GM18909 (cell line): ENCODE results near the gene VPS13D.
"Not testable (repeated sequence)": the region's sequence is repeated elsewhere in the genome, so short reads cannot be mapped to it uniquely, and the experiment has no call there.

Experiments
- ATAC-seq: cut with Tn5 transposase; IDR thresholded peaks from one replicate; pipeline ENCODE4 v1.9.1; 2021; ENCODE audit warnings: mild to moderate bottlenecking; ENCODE audit not compliant: unreplicated experiment, poor library complexity

Gene VPS13D

GRCh38 chr1:12460121-12460520 lies 230.3 kb downstream of the VPS13D start:
- no peak for ATAC-seq

GRCh38 chr1:12460911-12461621 lies 231.2 kb downstream of the VPS13D start:
- ATAC-seq: no peak

DNA sequence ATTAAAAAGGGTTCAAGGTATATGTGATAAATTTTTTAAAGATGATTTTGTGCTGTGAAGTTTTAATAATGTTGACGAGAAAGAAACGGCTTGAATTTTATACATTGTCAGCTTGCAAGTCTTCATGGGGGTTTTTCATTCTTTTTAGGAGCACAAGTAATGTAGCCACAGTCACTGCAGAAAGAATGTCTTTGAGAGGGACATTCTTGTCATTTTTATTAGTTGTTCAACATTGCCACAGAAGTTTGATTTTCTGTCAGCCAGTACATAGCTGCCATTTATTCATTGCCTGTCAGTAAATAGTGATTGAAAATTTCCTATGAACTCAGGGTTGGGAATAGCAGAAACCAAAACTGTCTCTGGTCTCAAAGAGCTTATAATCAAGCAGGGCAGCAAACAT lies 231.9 kb downstream of the VPS13D start:
- ATAC-seq: no peak

DNA sequence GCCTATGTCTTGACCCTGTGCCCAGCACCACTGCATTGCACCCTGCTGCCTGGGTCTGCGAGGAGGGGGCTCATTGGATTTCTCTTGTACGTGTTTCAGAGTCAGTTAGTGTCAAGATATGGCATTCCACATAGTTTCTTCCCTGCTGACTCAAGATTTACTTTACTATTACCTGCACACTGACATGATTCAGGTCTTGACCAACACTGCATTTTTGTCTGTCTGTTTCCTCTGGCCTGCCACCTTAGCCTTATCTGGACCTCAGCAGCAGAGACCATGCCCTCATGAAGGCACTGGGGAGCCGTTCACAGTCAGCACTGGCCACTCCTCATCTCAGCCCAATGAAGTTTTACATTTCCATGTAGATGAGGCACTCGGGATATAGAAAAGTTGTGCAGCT lies 232.8 kb downstream of the VPS13D start:
- no peak for ATAC-seq

DNA sequence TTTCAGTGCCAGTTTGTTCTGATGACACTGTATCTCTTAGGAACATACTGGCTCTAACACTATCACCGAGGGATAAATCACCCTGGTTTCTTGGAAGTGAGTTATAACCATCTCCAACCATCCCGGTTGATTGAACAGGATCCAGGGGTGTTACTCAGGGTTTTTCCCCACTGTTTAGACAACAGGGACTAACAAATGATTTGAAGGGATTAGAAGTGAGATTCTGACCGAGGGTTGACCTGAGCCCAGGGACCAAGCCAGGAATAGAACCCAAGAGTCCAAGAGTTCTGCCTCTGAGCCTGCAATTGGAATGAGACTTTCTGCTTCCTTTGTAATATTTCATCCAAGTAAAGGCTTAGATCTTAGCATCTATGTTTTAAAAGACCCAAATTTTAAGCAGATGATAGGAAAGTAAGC lies 234.2 kb downstream of the VPS13D start:
- no peak for ATAC-seq

- ATAC-seq: no peak
Observed at GRCh38 chr1:12464598-12465056, 234.8 kb downstream of the VPS13D start.

DNA sequence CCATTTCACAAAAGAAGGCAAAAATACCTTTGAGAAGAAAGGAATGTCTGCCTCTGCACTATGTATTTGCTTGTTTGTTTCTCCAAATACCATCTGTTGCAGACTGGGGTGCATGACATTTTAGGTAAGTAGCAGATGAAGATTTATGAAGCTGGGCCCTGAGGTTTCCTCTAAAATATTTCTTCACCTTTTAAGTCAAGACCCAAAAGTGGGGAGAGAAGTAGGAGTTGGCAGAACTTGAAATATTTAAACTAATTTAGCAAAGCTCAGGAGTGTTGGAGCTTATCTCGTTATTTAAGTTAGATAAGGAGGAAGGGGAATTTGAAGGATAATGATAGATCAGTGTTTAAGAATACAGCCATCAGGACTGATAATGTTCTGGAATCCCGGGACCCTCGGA lies 235.3 kb downstream of the VPS13D start:
- no peak for ATAC-seq

- no peak for ATAC-seq
Observed at GRCh38 chr1:12466816-12467215, 237.0 kb downstream of the VPS13D start.

DNA sequence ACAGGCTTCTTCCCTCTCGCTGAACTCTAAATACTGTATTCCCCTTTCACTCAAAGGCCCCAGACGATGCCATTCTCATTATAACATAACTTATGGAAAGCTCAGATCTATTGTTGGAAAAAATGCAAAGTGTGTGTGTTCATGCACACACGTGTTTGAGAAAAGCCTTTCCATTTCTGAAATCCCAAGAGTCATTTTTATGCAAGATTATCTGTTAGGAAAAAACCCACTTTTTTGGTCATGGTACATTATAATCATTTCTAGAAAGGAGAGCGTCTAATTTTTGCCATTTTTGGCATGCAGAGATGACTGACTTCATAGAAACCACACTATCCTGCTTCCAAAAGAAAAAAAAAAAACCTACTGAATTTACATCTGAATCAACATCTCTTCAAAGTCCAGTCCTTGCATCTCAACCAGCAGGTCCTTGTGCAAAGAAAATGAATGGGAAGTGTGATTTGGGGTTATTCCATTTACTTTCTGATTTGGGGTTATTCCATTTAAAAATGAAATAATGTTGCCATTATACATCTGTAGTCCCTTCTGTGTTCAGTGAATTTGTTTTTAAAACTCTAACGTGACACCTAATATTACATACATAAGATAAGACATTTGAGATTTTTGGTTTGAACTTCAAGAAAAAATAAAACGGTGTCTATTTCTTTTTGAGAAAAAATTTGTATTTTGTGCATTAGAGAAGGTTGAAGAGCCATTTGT lies 237.9 kb downstream of the VPS13D start:
- no peak for ATAC-seq

GRCh38 chr1:12468323-12468722 lies 238.5 kb downstream of the VPS13D start:
- ATAC-seq: no peak

DNA sequence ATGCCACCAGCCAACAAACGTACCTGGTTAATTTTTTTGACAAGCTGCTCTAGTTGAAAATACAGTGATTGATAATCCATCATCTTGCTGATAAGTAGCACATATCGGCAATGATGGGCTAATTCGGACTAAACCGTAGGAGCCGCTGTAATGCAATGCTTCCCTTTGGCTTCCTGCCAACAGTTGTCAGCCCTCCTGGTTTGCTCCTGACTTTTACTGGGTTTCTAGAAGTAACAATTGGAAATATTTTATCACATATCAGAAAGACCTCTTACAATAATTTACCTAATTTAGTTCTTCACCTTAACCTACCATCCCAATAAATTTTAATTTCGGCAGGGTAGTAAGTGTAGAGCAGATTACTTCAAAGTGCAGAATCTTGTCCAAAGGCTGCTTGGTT lies 239.7 kb downstream of the VPS13D start:
- no peak for ATAC-seq

DNA sequence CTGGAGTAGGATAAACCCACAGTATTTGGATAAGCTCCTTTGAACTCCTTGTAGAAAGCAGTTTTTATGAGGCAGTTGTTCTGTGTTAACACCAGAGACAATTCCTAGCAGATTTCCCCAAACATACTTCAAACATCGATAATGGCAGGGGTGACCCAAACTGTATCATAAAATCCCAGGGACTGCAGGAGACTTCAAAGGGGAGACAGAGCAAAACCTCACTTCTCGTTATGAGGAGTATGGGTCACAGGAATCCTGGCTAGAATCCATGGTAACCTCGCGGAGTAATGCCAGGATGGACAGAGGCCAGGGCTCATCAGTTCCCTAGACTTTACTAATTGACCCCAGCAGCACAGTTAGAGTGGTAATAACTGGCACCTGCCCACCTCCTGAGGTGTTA lies 240.2 kb downstream of the VPS13D start:
- no peak for ATAC-seq

- ATAC-seq: not testable (repeated sequence)
Observed at GRCh38 chr1:12470916-12471315, 241.1 kb downstream of the VPS13D start.

DNA sequence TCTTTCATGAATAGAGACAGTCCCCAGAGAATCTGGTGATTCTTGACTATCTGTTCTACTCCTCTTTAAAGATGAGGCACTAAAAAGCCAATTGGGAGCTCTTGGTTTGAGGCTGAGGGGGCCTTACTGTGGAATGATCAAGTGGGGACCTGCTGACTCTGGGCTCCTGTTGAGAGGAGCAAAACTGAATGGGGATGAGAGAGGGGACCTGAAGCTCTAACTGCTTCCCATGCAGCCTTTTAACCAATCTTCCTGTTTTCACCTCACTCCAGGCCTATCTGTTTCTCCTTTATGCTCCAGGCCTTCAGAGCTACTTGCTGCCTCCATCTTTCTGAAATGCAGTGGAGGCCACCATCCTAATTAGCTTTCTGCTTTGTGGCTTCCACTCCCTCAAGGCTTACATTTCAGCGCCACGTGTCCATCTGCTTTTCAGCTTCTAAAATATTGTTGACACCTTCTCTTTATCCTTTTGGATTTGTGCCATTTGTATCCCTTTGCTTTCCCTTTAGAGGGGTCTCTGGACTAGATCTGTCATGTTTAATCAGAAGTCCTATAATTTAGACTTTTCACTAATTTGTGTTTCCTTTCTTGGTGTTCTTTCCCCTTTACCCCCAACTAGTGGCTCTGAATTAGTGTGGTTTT lies 242.4 kb downstream of the VPS13D start:
- no peak for ATAC-seq

DNA sequence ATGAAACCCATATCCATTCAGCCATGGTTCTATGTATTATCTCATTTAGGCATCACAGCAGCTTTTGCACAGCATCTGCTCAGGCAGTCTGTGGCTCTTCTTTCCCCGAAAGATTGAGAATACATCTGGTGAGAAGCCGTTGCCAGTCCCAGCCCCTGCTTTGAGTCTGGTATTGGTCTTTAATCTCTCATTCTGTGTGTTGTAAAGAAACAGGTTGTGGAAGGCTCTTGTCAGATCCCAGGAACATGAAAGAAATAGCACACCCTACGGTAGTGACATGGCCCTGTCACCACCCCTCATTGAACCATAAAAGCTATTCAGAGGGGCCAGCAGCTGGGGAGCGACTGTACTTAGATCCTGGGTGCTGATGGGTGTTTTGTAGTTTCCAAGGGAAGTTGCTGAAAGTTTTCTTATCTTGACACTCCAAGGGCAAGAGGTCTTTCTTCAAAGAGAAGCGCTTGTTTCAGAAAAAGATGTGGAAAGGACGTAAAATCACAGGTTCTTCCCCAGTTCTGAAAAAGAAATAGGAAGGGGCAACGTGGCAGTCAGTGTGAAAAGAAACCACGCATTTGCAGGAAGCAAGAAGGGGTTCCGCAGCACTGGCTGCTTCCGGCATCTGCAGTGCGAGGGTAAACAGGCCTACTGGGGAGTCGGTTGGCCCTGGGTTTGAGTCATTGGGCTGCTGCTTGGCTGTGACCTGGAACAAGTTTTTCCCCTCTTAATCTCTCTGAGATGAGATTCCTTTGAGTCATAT lies 243.1 kb downstream of the VPS13D start:
- no peak for ATAC-seq

GRCh38 chr1:12473596-12474362 lies 243.9 kb downstream of the VPS13D start:
- no peak for ATAC-seq

- ATAC-seq: no peak
Observed at GRCh38 chr1:12475101-12475500, 245.3 kb downstream of the VPS13D start.

- no peak for ATAC-seq
Observed at GRCh38 chr1:12475530-12475934, 245.7 kb downstream of the VPS13D start.

DNA sequence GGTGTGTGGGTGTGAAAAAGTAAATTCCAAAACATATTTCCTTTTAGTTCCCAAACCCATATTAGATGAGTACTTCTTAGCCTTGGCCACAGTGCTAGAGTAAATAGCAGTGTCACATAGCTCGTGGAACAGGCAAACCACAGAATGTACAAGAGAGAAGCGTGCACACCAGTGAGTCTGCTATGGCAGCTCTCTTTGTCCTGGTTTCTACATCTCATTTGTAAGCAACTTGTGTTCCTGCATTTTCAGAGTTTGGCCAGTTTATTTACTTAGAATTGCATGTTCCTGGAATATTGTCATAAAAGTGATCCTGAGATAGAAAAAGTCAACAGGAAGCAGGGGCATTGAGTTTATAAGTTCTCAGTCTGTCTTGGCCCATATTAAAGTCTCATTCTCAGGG lies 246.1 kb downstream of the VPS13D start:
- no peak for ATAC-seq

DNA sequence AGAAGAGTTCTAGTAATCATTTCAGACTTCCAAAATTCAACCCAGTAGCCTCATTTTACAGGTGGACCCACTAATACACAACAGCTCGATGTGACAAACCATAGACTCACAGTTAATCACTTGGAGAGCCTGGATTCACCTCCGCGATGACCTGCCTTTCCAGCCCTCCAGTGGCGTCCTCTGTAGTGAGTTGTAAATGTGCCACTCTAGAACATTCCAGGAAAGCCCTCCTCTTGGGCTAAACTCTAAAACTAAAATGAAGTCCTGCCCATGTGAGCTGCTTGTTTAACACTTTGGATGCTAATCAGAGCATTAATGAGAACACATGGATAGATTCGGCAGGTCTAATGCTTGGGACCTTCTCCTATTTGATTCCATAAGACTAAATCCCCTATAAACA lies 247.5 kb downstream of the VPS13D start:
- no peak for ATAC-seq
